GM12878 (cell line): ENCODE measurements around the gene TMEM128. TPM values are rescaled to one million over a fixed set of nuclear protein-coding genes. Genes with fewer than 3 reads are reported as not detected.

Source experiments
- ATAC-seq: fragments of 200-7000 bp; cut with Tn5 transposase; 3 replicates; pipeline ENCODE4 v1.9.1; 2020; ENCODE audit warnings: mild to moderate bottlenecking, moderate library complexity
- BruUV-seq: library from RNA; stranded (reverse); fragments of 400-500 nt; replicated peaks from 2 replicates; lab custom pipeline; 2021; lab: Mats Ljungman, UMichigan
- CTCF ChIA-PET: fragments of 300-600 bp; sonication (Branson Sonifier 250); formaldehyde crosslinking; extraction: SDS; loops from one replicate; lab custom pipeline; 2021; ENCODE audit warnings: inconsistent platforms; lab: Yijun Ruan, JAX
- POLR2A ChIA-PET: fragments of 350-600 bp; formaldehyde crosslinking; extraction: SDS; loops from one replicate; lab custom pipeline; 2021; ENCODE audit warnings: inconsistent platforms; lab: Charles Lee
- RAD21 ChIA-PET: fragments of 300-600 bp; sonication (Branson Sonifier 250); formaldehyde crosslinking; loops from one replicate; lab custom pipeline; 2023; ENCODE audit warnings: antibody characterized with exemption; ENCODE audit not compliant: unreplicated experiment; lab: Charles Lee
- SMC1A ChIA-PET: fragments of 300-600 bp; sonication (Branson Sonifier 250); formaldehyde crosslinking; loops from one replicate; lab custom pipeline; 2023; ENCODE audit not compliant: unreplicated experiment, uncharacterized antibody; lab: Charles Lee
- DNase-seq: peaks from one replicate; pipeline ENCODE4 v3.0.0-alpha.2; 2011; ENCODE audit warnings: low read depth, low spot score
- FAIRE-seq: peaks from 3 replicates; lab custom pipeline; 2011; peaks lifted over from hg19 to GRCh38; lab: Jason Lieb, UNC
- H2AFZ ChIP-seq: 2 replicates; pipeline ENCODE4 v1.6.0; 2011; ENCODE audit warnings: low read depth, low read length, control low read depth; ENCODE audit not compliant: control insufficient read depth
- H3K27ac ChIP-seq: 2 replicates; pipeline ENCODE4 v1.5.1; 2011; ENCODE audit warnings: control low read depth; ENCODE audit not compliant: control insufficient read depth, insufficient read depth
- H3K27me3 ChIP-seq, 2 experiments: replicated peaks in 1 of 2; 2 replicates each; pipeline versions ENCODE4 v1.6.0 to v1.6.1; 2011; ENCODE audit warnings: low read length in 1 of 2; ENCODE audit not compliant: control insufficient read depth in 2 of 2, insufficient read depth in 2 of 2
- H3K36me3 ChIP-seq, 2 experiments: 2 replicates each; pipeline ENCODE4 v1.5.1; 2011; ENCODE audit warnings: low read length in 1 of 2; ENCODE audit not compliant: control insufficient read depth in 2 of 2, insufficient read depth in 2 of 2
- H3K4me1 ChIP-seq: 2 replicates; pipeline ENCODE4 v1.6.1; 2011; ENCODE audit warnings: mild to moderate bottlenecking, low read length, moderate library complexity, mixed read lengths; ENCODE audit not compliant: control insufficient read depth, insufficient read depth
- H3K4me2 ChIP-seq: 2 replicates; pipeline ENCODE4 v1.6.0; 2011; ENCODE audit warnings: control low read depth; ENCODE audit not compliant: control insufficient read depth, insufficient read depth
- H3K4me3 ChIP-seq: fragments of 200-600 bp; sonication (generic); 2 replicates; pipeline ENCODE4 v1.5.1; 2016
- H3K79me2 ChIP-seq: 2 replicates; pipeline ENCODE4 v1.6.0; 2011; ENCODE audit warnings: low read length; ENCODE audit not compliant: control insufficient read depth, insufficient read depth
- H3K9ac ChIP-seq: 2 replicates; pipeline ENCODE4 v1.8.0; 2011; ENCODE audit warnings: low read length, control low read depth, mixed read lengths; ENCODE audit not compliant: control insufficient read depth, insufficient read depth
- H3K9me3 ChIP-seq: replicated peaks from 3 replicates; pipeline ENCODE4 v1.5.1; 2011; ENCODE audit warnings: mild to moderate bottlenecking, low read length; ENCODE audit not compliant: control insufficient read depth, insufficient read depth
- H4K20me1 ChIP-seq: 2 replicates; pipeline ENCODE4 v1.6.0; 2011; ENCODE audit not compliant: control insufficient read depth, insufficient read depth
- CHD1 ChIP-seq: IDR thresholded peaks from 2 replicates; pipeline ENCODE4 v1.6.1; 2012; ENCODE audit warnings: low read depth, low read length, improper control_type of control experiment
- ETV6 ChIP-seq, 2 experiments: fragments of 450-650 bp in 1 of 2; IDR thresholded peaks in 1 of 2; conservative IDR thresholded peaks in 1 of 2; 2 replicates each; pipeline ENCODE4 v1.6.1; 2014; ENCODE audit warnings: antibody characterized with exemption in 1 of 2, borderline replicate concordance in 1 of 2, low read depth in 1 of 2, mild to moderate bottlenecking in 1 of 2, moderate library complexity in 1 of 2
- HDGF ChIP-seq: fragments of 450-650 bp; IDR thresholded peaks from 2 replicates; pipeline ENCODE4 v1.6.1; 2016; ENCODE audit warnings: antibody characterized with exemption
- IKZF1 ChIP-seq: fragments of 450-650 bp; conservative IDR thresholded peaks from 2 replicates; pipeline ENCODE4 v1.6.1; 2017; ENCODE audit warnings: antibody characterized with exemption, mild to moderate bottlenecking
- LARP7 ChIP-seq: fragments of 450-650 bp; IDR thresholded peaks from 2 replicates; pipeline ENCODE4 v1.6.1; 2017; ENCODE audit warnings: mild to moderate bottlenecking
- MEF2B ChIP-seq: fragments of 450-650 bp; IDR thresholded peaks from 2 replicates; pipeline ENCODE4 v1.6.1; 2018; ENCODE audit warnings: mild to moderate bottlenecking, moderate library complexity; ENCODE audit not compliant: partially characterized antibody, poor library complexity, severe bottlenecking
- MLLT1 ChIP-seq: fragments of 450-650 bp; IDR thresholded peaks from 2 replicates; pipeline ENCODE4 v1.6.1; 2016; ENCODE audit warnings: mild to moderate bottlenecking
- MTA2 ChIP-seq: fragments of 450-650 bp; IDR thresholded peaks from 2 replicates; pipeline ENCODE4 v1.6.1; 2016; ENCODE audit warnings: low read depth, mild to moderate bottlenecking, moderate library complexity
- MYC ChIP-seq: IDR thresholded peaks from 2 replicates; pipeline ENCODE4 v1.6.1; 2011; ENCODE audit warnings: mild to moderate bottlenecking, low read length, moderate library complexity, inconsistent platforms; ENCODE audit not compliant: insufficient read depth, insufficient replicate concordance, insufficient read length, severe bottlenecking
- SMAD5 ChIP-seq: IDR thresholded peaks from 2 replicates; pipeline ENCODE4 v1.6.1; 2016; ENCODE audit warnings: antibody characterized with exemption, low read depth
- SUPT20H ChIP-seq: IDR thresholded peaks from 2 replicates; pipeline ENCODE4 v1.6.1; 2011; ENCODE audit warnings: low read depth, mild to moderate bottlenecking, low read length, moderate library complexity, borderline replicate concordance; ENCODE audit not compliant: control insufficient read depth
- WGBS: methylation state at CpG from one replicate; pipeline ENCODE4 v1.1.6; 2016; ENCODE audit warnings: low lambda C conversion rate; ENCODE audit not compliant: insufficient replicate concordance, insufficient coverage; ENCODE audit errors: missing lambda C conversion rate; 5-methylcytosine and 5-hydroxymethylcytosine counted together
- in situ Hi-C: fragments of 300-500 bp; cut with MboI; formaldehyde crosslinking; loops from 9 replicates; pipeline ENCODE4 v1.14.3; 2018; ENCODE audit warnings: mixed read lengths
- intact Hi-C: fragments of 100-400 bp; cut with micrococcal nuclease; formaldehyde crosslinking; loops from one replicate; pipeline ENCODE4 v1.14.2; 2022; ENCODE audit not compliant: unreplicated experiment
- polyA plus RNA-seq, 11 experiments: library from polyadenylated mRNA; depleted of rRNA in 4 of 11; unstranded in 6 of 11; stranded (reverse) in 5 of 11; fragments of >200 nt; fragmentation: Nextera tagmentation in 4 of 11; fragmentation: Illumina TruSeq in 1 of 11; extraction: Ambion mirVana in 4 of 11; extraction: Trizol in 1 of 11; gene quantifications; 1 replicate in 1 of 11; 2 replicates in 10 of 11; pipeline versions ENCODE4 v1.2.1 to v1.2.3, GENCODE V29; 2011 to 2016; ENCODE audit warnings: inconsistent platforms in 2 of 11, missing spikeins in 2 of 11, low read depth in 1 of 11
- total RNA-seq, 4 experiments: library from RNA; depleted of rRNA in 3 of 4; stranded (reverse); fragments of >200 nt in 3 of 4; fragmentation: Illumina TruSeq in 1 of 4; extraction: Trizol in 1 of 4; gene quantifications; 2 replicates each; pipeline versions ENCODE4 v1.2.1 to v1.2.3, GENCODE V29; 2013 to 2021

Gene TMEM128
- total and polyA plus RNA-seq, 10 of the 15 experiments (the other 5 are each of a cell fraction or from before 2014, with no cell fraction given), result 9.3 to 44.2 (median 18.9) TPM

GRCh38 chr4:4206204-4206603 lies 41.8 kb downstream of the TMEM128 start:
- ChIA-PET POLR2A (no interaction called here), CTCF (interaction anchor here (0.9 to 1.0 kb wide), 2 partner anchors 23 to 30 kb away, joined by 3 to 4 read pairs; no protein-coding TSS in a partner anchor), SMC1A (no interaction called here), RAD21 (no interaction called here)
- no peak for ATAC-seq
- H3K4me2 ChIP-seq, result no peak overlapping the region
- TF ChIP-seq MEF2B (no peak), MLLT1 (0 out of 2 replicates have a peak, but pooled peaks have one; percentile 39)
- no peak overlapping the region for H2AFZ ChIP-seq
- peaks cover 1 to 2% of the 10 kb centered on the region in 2 experiments; a peak in 2 of 4 replicates for H3K27me3 ChIP-seq
- no peaks in the 10 kb centered on the region for H3K36me3 ChIP-seq
- no peaks in the 10 kb centered on the region for H4K20me1 ChIP-seq
- no peak for DNase-seq
- no peak overlapping the region for H3K27ac ChIP-seq
- no peaks in the 10 kb centered on the region for H3K9me3 ChIP-seq
- no peaks in the 10 kb centered on the region for H3K79me2 ChIP-seq
- in situ Hi-C loops, result no loop called here
- intact Hi-C loops, result no loop called here
- no TSS peak for BruUV-seq
- no peak overlapping the region for H3K4me3 ChIP-seq
- FAIRE-seq, result no peak
- no peak overlapping the region for H3K9ac ChIP-seq
- H3K4me1 ChIP-seq, result no peaks in the 10 kb centered on the region

- ChIA-PET SMC1A (no interaction called here), POLR2A (no interaction called here), CTCF (interaction anchor here (1.2 kb wide), 1 partner anchor 21 kb away, joined by 4 read pairs; no protein-coding TSS in a partner anchor), RAD21 (no interaction called here)
- no peaks in the 10 kb centered on the region for H3K4me1 ChIP-seq
- no peak overlapping the region for H3K9ac ChIP-seq
- 13% methylated on average over 3 of the region's 3 CpGs for WGBS
- FAIRE-seq, result no peak
- no peak overlapping the region for H3K27ac ChIP-seq
- no peaks in the 10 kb centered on the region for H3K36me3 ChIP-seq
- H2AFZ ChIP-seq, result no peak overlapping the region
- ATAC-seq, result no peak
- BruUV-seq, result no TSS peak
- no peaks in the 10 kb centered on the region for H3K79me2 ChIP-seq
- H4K20me1 ChIP-seq, result no peaks in the 10 kb centered on the region
- intact Hi-C loops, result no loop called here
- no peak overlapping the region for H3K4me3 ChIP-seq
- DNase-seq, result no peak
- TF ChIP-seq ETV6 (conservative IDR thresholded peaks at IDR 0.05 in 1 of 2, IDR thresholded peaks at IDR 0.05 in 1 of 2; ENCODE audit: borderline replicate concordance in 1 of 2, low read depth in 1 of 2) (no peak), HDGF (no peak), MTA2 (no peak), SUPT20H (no peak), CHD1 (no peak), LARP7 (no peak), IKZF1 (no peak), MYC (no peak), SMAD5 (no peak)
- H3K9me3 ChIP-seq, result no peaks in the 10 kb centered on the region
- in situ Hi-C loops, result no loop called here
- H3K27me3 ChIP-seq, result peaks cover 1 to 2% of the 10 kb centered on the region in 2 experiments; a peak in 2 of 4 replicates
- no peak overlapping the region for H3K4me2 ChIP-seq
Observed at GRCh38 chr4:4204401-4204745, 43.6 kb downstream of the TMEM128 start.
